ENCODE results near the gene ATOX1.

The ATOX1 gene

GRCh38 chr5:151706906-151707305, 51.5 kb downstream of the ATOX1 start:
- no peaks in the 10 kb centered on the region for H4K20me1 ChIP-seq (ENCODE audit: insufficient read depth, low read length)
- no peak overlapping the region for H3K9ac ChIP-seq (ENCODE audit: low read length)
- no peak overlapping the region for H3K27ac ChIP-seq (ENCODE audit: low read length)
- no peak overlapping the region for H2AFZ ChIP-seq (ENCODE audit: low read depth, low read length)
- H3K4me2 ChIP-seq (ENCODE audit: low read length) = no peak overlapping the region
- H3K79me2 ChIP-seq (ENCODE audit: low read length) = no peaks in the 10 kb centered on the region
- H3K36me3 ChIP-seq (replicated peaks; ENCODE audit: low read depth, low read length) = no peaks in the 10 kb centered on the region
- TF ChIP-seq CTCF (IDR thresholded peaks at IDR 0.05; ENCODE audit: low read depth, low read length) (no peak), EZH2phosphoT487 (IDR thresholded peaks at IDR 0.05; ENCODE audit: low read depth) (no peak)
- H3K4me1 ChIP-seq (ENCODE audit: low read length) = peaks cover 36% of the 10 kb centered on the region
- no peaks in the 10 kb centered on the region for H3K27me3 ChIP-seq (ENCODE audit: low read depth, low read length)
- no peak overlapping the region for H3K4me3 ChIP-seq (ENCODE audit: low read length)
- no peaks in the 10 kb centered on the region for H3K9me3 ChIP-seq (ENCODE audit: insufficient read depth, low read length)

- H3K79me2 ChIP-seq (ENCODE audit: low read length) = no peaks in the 10 kb centered on the region
- no peaks in the 10 kb centered on the region for H3K9me3 ChIP-seq (ENCODE audit: insufficient read depth, low read length)
- no peaks in the 10 kb centered on the region for H3K36me3 ChIP-seq (replicated peaks; ENCODE audit: low read depth, low read length)
- no peaks in the 10 kb centered on the region for H4K20me1 ChIP-seq (ENCODE audit: insufficient read depth, low read length)
- TF ChIP-seq CTCF (IDR thresholded peaks at IDR 0.05; ENCODE audit: low read depth, low read length) (no peak), EZH2phosphoT487 (IDR thresholded peaks at IDR 0.05; ENCODE audit: low read depth) (no peak)
- no peak overlapping the region for H3K9ac ChIP-seq (ENCODE audit: low read length)
- H3K4me1 ChIP-seq (ENCODE audit: low read length) = peaks cover 43% of the 10 kb centered on the region
- no peaks in the 10 kb centered on the region for H3K27me3 ChIP-seq (ENCODE audit: low read depth, low read length)
- H3K4me3 ChIP-seq (ENCODE audit: low read length) = no peak overlapping the region
- H2AFZ ChIP-seq (ENCODE audit: low read depth, low read length) = no peak overlapping the region
- H3K4me2 ChIP-seq (ENCODE audit: low read length) = peak overlapping the region; percentile 64
- H3K27ac ChIP-seq (ENCODE audit: low read length) = no peak overlapping the region
Observed at GRCh38 chr5:151703780-151704179, 54.7 kb downstream of the ATOX1 start.

- Histone ChIP-seq H3K27ac (ENCODE audit: low read length) (peak overlapping the region; percentile 54), H3K4me2 (ENCODE audit: low read length) (peak overlapping the region; percentile 64)
- no peak for TF ChIP-seq CTCF (IDR thresholded peaks at IDR 0.05; ENCODE audit: low read depth, low read length)
- no peak for TF ChIP-seq EZH2phosphoT487 (IDR thresholded peaks at IDR 0.05; ENCODE audit: low read depth)
Observed at GRCh38 chr5:151703227-151703626, 55.2 kb downstream of the ATOX1 start.

GRCh38 chr5:151700820-151701219, 57.6 kb downstream of the ATOX1 start:
- TF ChIP-seq EZH2phosphoT487 (IDR thresholded peaks at IDR 0.05; ENCODE audit: low read depth) = no peak
- TF ChIP-seq CTCF (IDR thresholded peaks at IDR 0.05; ENCODE audit: low read depth, low read length) = no peak
- Histone ChIP-seq H3K79me2 (ENCODE audit: low read length) (no peaks in the 10 kb centered on the region), H2AFZ (ENCODE audit: low read depth, low read length) (no peak overlapping the region), H3K4me3 (ENCODE audit: low read length) (no peak overlapping the region), H3K36me3 (replicated peaks; ENCODE audit: low read depth, low read length) (no peaks in the 10 kb centered on the region), H4K20me1 (ENCODE audit: insufficient read depth, low read length) (no peaks in the 10 kb centered on the region), H3K9ac (ENCODE audit: low read length) (0 out of 2 replicates have a peak overlapping the region, but pooled peaks have one; percentile 16), H3K27me3 (ENCODE audit: low read depth, low read length) (no peaks in the 10 kb centered on the region), H3K4me1 (ENCODE audit: low read length) (peaks cover 43% of the 10 kb centered on the region), H3K4me2 (ENCODE audit: low read length) (peak overlapping the region; percentile 54), H3K27ac (ENCODE audit: low read length) (peak overlapping the region; percentile 32; the same call in 1 of the 2 replicates), H3K9me3 (ENCODE audit: insufficient read depth, low read length) (no peaks in the 10 kb centered on the region)

More at GRCh38 chr5:151703227-151703626, 55.2 kb downstream of the ATOX1 start:
- no peak overlapping the region for H2AFZ ChIP-seq (ENCODE audit: low read depth, low read length)
- peak overlapping the region; percentile 49; the same call in 1 of the 2 replicates for H3K9ac ChIP-seq (ENCODE audit: low read length)
- no peaks in the 10 kb centered on the region for H3K36me3 ChIP-seq (replicated peaks; ENCODE audit: low read depth, low read length)
- H3K79me2 ChIP-seq (ENCODE audit: low read length) = no peaks in the 10 kb centered on the region
- H3K4me1 ChIP-seq (ENCODE audit: low read length) = peaks cover 43% of the 10 kb centered on the region
- peak overlapping the region; percentile 39 for H3K4me3 ChIP-seq (ENCODE audit: low read length)
- H4K20me1 ChIP-seq (ENCODE audit: insufficient read depth, low read length) = no peaks in the 10 kb centered on the region
- no peaks in the 10 kb centered on the region for H3K27me3 ChIP-seq (ENCODE audit: low read depth, low read length)
- H3K9me3 ChIP-seq (ENCODE audit: insufficient read depth, low read length) = no peaks in the 10 kb centered on the region

Data from OCI-LY3 (cell line).